ENCODE data around the gene RTL3. TPM values are rescaled to one million over a fixed set of nuclear protein-coding genes. Genes with fewer than 3 reads are reported as not detected.

The RTL3 gene
- total RNA-seq, 2 donors from 2014 or later: 1.7 to 6.5 TPM

DNA sequence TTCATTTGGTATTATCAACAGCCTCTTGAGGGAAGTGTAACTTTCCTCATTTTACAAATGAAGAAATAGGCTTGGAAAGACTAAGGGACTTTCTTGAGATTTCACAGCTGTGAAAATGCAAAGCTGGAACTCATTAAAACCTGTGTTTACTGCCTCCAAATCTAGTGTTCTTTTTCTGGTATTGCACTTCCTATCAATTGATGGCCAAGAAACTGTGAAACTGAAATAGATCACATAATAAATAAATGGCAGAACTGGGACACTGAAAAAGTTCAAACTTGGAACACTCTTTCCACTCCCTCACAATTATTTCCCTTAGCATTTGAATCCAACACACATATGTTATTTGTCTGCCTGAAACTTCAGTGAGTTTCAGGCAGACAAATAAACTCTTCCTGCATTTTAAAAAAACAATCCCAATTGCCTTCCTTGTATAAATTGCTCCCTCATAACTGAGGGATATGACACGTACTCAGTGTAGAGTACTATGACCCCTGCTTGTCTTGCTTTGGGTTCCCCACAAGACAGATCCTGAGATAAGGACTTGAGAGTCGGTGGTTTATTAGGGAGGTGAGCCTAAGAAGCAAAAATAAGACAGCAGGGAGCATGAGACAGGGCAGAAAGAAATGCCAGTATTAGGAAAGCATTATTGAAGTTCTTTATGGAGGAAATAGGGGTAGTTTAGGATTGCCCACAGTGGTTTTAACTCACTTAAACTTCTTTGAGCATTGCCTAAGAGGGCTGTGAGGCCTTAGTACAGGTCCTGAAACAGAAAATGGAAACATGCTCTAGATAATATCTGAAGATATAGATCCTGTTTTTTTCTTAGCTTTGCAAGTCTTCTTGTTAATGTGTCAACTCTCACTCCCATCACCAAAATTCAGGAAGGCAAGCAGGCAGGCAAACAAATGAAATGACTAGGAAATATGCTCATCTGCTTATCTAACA is 33.9 kb downstream of the RTL3 start:
- intact Hi-C loops (cut with DNase I): no loop called here
- DNase-seq (ENCODE audit: low spot score): no peak

DNA sequence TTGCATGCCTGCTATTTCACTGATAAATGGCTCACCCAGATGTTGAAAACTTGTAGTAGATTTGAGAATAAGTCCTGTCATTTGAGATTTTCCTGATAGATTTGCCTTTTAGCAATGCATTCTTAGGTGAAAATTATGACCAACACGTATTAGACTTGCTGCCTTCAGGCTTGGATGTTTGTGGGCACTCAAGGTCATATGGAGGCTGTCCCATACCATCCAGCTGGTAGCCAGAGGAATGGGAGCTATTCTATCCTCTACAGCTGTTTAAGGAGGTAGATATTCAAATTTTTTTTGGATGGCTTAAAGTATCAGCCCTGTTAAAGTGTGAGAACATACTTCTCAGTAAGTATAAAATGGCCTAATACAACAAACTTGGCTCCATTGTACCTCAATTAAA is 34.7 kb downstream of the RTL3 start:
- intact Hi-C loops (cut with DNase I): no loop called here
- DNase-seq (ENCODE audit: low spot score): no peak

- DNase-seq (ENCODE audit: low spot score): no peak
- intact Hi-C loops (cut with DNase I): no loop called here
Observed at GRCh38 chrX:78622831-78623230, 36.3 kb downstream of the RTL3 start.

DNA sequence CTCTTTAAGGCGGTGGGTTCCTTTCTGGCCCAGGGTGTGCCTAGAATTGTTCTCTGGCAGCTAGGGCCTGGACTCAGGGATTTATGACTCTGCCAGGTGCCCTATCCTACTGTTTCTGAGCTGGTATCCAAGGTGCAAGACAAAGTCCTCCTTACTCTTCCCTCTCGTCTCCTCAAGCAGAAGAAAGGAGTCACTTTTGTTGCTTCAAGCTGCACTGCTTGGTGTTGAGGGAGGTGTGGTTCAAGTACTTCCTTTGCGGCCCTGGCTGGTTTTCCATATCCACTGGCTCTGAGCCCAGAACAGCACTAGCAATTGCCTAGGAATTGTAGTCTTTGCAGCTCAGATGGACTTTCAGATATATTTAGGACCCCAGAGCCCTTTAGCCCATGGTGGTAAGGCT is 39.3 kb downstream of the RTL3 start:
- peak; percentile 61 for DNase-seq (ENCODE audit: low spot score)
- intact Hi-C loops (cut with DNase I): no loop called here

- intact Hi-C loops (cut with DNase I): no loop called here
- DNase-seq (ENCODE audit: low spot score): no peak
Observed at GRCh38 chrX:78618987-78619386, 40.1 kb downstream of the RTL3 start.

- no peak for DNase-seq (ENCODE audit: low spot score)
- intact Hi-C loops (cut with DNase I): no loop called here
Observed at GRCh38 chrX:78614264-78614663, 44.9 kb downstream of the RTL3 start.

Other genes starting within 250 kb of the RTL3 start
- 1 to 10 TPM; 1.4 to 1.6 TPM for gene LPAR4, start 88.4 kb upstream of the RTL3 start, total RNA-seq

Data from posterior vena cava (tissue), 2 donors.